ENCODE data around the gene QRICH1.

- TF ChIP-seq CTCF (conservative IDR thresholded peaks at IDR 0.05): no peak
- TF ChIP-seq ZFX (IDR thresholded peaks at IDR 0.05): no peak
Measured at GRCh38 chr3:49124991-49125670, 31.3 kb upstream of the QRICH1 start.

Data from C4-2B (cell line).